ENCODE data around the gene MBOAT1.
"Not testable (repeated sequence)": the region's sequence is repeated elsewhere in the genome, so short reads cannot be mapped to it uniquely, and the experiment has no call there.

Gene MBOAT1

GRCh38 chr6:20168690-20169089, 43.6 kb downstream of the MBOAT1 start:
- no peak for DNase-seq

GRCh38 chr6:20167601-20168000, 44.7 kb downstream of the MBOAT1 start:
- DNase-seq: no peak

- DNase-seq: no peak
Measured at GRCh38 chr6:20166210-20166609, 46.1 kb downstream of the MBOAT1 start.

GRCh38 chr6:20162515-20162914, 49.8 kb downstream of the MBOAT1 start:
- DNase-seq: no peak

- no peak for DNase-seq
Measured at GRCh38 chr6:20160541-20161283, 51.6 kb downstream of the MBOAT1 start.

- no peak for DNase-seq
Measured at GRCh38 chr6:20159781-20160540, 52.3 kb downstream of the MBOAT1 start.

- no peak for DNase-seq
Measured at GRCh38 chr6:20159098-20159497, 53.2 kb downstream of the MBOAT1 start.

GRCh38 chr6:20158676-20159075, 53.6 kb downstream of the MBOAT1 start:
- DNase-seq: no peak

- DNase-seq: no peak
Measured at GRCh38 chr6:20156824-20157223, 55.4 kb downstream of the MBOAT1 start.

GRCh38 chr6:20154753-20155152, 57.5 kb downstream of the MBOAT1 start:
- no peak for DNase-seq

- DNase-seq: no peak
Measured at GRCh38 chr6:20153194-20153593, 59.1 kb downstream of the MBOAT1 start.

- no peak for DNase-seq
Measured at GRCh38 chr6:20148433-20148832, 63.8 kb downstream of the MBOAT1 start.

- no peak for DNase-seq
Measured at GRCh38 chr6:20147469-20147868, 64.8 kb downstream of the MBOAT1 start.

- not testable (repeated sequence) for DNase-seq
Measured at GRCh38 chr6:20146831-20147230, 65.4 kb downstream of the MBOAT1 start.

GRCh38 chr6:20146291-20146690, 66.0 kb downstream of the MBOAT1 start:
- DNase-seq: no peak

GRCh38 chr6:20142866-20143265, 69.4 kb downstream of the MBOAT1 start:
- no peak for DNase-seq

GRCh38 chr6:20141931-20142330, 70.3 kb downstream of the MBOAT1 start:
- no peak for DNase-seq

GRCh38 chr6:20139127-20139963, 72.9 kb downstream of the MBOAT1 start:
- DNase-seq: not testable (repeated sequence)

- DNase-seq: no peak
Measured at GRCh38 chr6:20137837-20138236, 74.4 kb downstream of the MBOAT1 start.

GRCh38 chr6:20137240-20137639, 75.0 kb downstream of the MBOAT1 start:
- DNase-seq: no peak

- DNase-seq: no peak
Measured at GRCh38 chr6:20135677-20136268, 76.5 kb downstream of the MBOAT1 start.

GRCh38 chr6:20134613-20135012, 77.7 kb downstream of the MBOAT1 start:
- DNase-seq: no peak

Data from stimulated activated CD4-positive, alpha-beta T cell treated with anti-CD3 and anti-CD28 coated beads, Interleukin-4, amount 100 ng/mL, for 4 hours (primary cell).